ENCODE data around the gene WDR86. TPM values are rescaled to one million over a fixed set of nuclear protein-coding genes. Genes with fewer than 3 reads are reported as not detected.

WDR86 gene
- total and polyA plus RNA-seq, 3 experiments from 2014 or later: 0.55 to 10.4 (median 0.59) TPM

- peak overlapping the region in 4 of 8 donors; percentile 38 to 74 (median 60) for H3K27ac Mint-ChIP-seq
- Histone ChIP-seq H3K4me3 (ENCODE audit: low read length) (no peak overlapping the region), H3K4me1 (ENCODE audit: insufficient read depth, low read length) (peaks cover under 1% of the 10 kb centered on the region), H3K27ac (ENCODE audit: low read depth, low read length) (no peak overlapping the region), H3K27me3 (ENCODE audit: insufficient read depth, low read length, poor library complexity, severe bottlenecking) (no peaks in the 10 kb centered on the region), H3K9me3 (ENCODE audit: low read length) (no peaks in the 10 kb centered on the region), H3K36me3 (ENCODE audit: insufficient read depth, low read length) (peaks cover 38% of the 10 kb centered on the region)
- peaks cover 0 to 4% (median 4%) of the 10 kb centered on the region in 3 donors for H3K4me1 Mint-ChIP-seq
- H3K27me3 Mint-ChIP-seq: no peaks in the 10 kb centered on the region
- CTCF ChIA-PET: interaction anchor here (1.5 to 2.1 kb wide), 2 partner anchors 58 to 73 kb away, joined by 4 to 6 read pairs; no protein-coding TSS in a partner anchor
- no peaks in the 10 kb centered on the region for H3K9me3 Mint-ChIP-seq
- no peak for DNase-seq
- peaks cover 0 to 79% (median 22%) of the 10 kb centered on the region in 3 donors for H3K36me3 Mint-ChIP-seq
- POLR2A ChIA-PET: no interaction called here
- no peak overlapping the region for H3K4me3 Mint-ChIP-seq
Measured at GRCh38 chr7:151375530-151376217, 34.2 kb downstream of the WDR86 start.

- Histone ChIP-seq H3K36me3 (ENCODE audit: insufficient read depth, low read length) (peaks cover 42% of the 10 kb centered on the region), H3K4me3 (ENCODE audit: low read length) (no peak overlapping the region), H3K4me1 (ENCODE audit: insufficient read depth, low read length) (no peaks in the 10 kb centered on the region), H3K9me3 (ENCODE audit: low read length) (no peaks in the 10 kb centered on the region), H3K27me3 (ENCODE audit: insufficient read depth, low read length, poor library complexity, severe bottlenecking) (no peaks in the 10 kb centered on the region), H3K27ac (ENCODE audit: low read depth, low read length) (no peak overlapping the region)
- no peak for DNase-seq
- Mint-ChIP-seq H3K9me3 (no peaks in the 10 kb centered on the region), H3K36me3 (peaks cover 0 to 85% (median 23%) of the 10 kb centered on the region in 3 donors), H3K27ac (peak overlapping the region in 1 of 8 donors; percentile 89), H3K4me3 (no peak overlapping the region), H3K4me1 (peaks cover 0 to 4% (median 4%) of the 10 kb centered on the region in 3 donors), H3K27me3 (no peaks in the 10 kb centered on the region)
- POLR2A ChIA-PET: no interaction called here
- CTCF ChIA-PET: no interaction called here
Measured at GRCh38 chr7:151374726-151375125, 35.1 kb downstream of the WDR86 start.

- Histone ChIP-seq H3K4me3 (ENCODE audit: low read length) (no peak overlapping the region), H3K27me3 (ENCODE audit: insufficient read depth, low read length, poor library complexity, severe bottlenecking) (no peaks in the 10 kb centered on the region), H3K4me1 (ENCODE audit: insufficient read depth, low read length) (no peaks in the 10 kb centered on the region), H3K36me3 (ENCODE audit: insufficient read depth, low read length) (peaks cover 48% of the 10 kb centered on the region), H3K27ac (ENCODE audit: low read depth, low read length) (no peak overlapping the region), H3K9me3 (ENCODE audit: low read length) (no peaks in the 10 kb centered on the region)
- Mint-ChIP-seq H3K4me3 (no peak overlapping the region), H3K27me3 (no peaks in the 10 kb centered on the region), H3K36me3 (peaks cover 0 to 87% (median 25%) of the 10 kb centered on the region in 3 donors), H3K4me1 (peaks cover 0 to 4% (median 2%) of the 10 kb centered on the region in 3 donors), H3K9me3 (no peaks in the 10 kb centered on the region), H3K27ac (peak overlapping the region in 1 of 8 donors; percentile 89)
- no peak for DNase-seq
- ChIA-PET POLR2A (no interaction called here), CTCF (interaction anchor here (1.5 kb wide), 1 partner anchor 74 kb away, joined by 5 read pairs; no protein-coding TSS in a partner anchor)
Measured at GRCh38 chr7:151374139-151374538, 35.7 kb downstream of the WDR86 start.

GRCh38 chr7:151373599-151373998, 36.2 kb downstream of the WDR86 start:
- Mint-ChIP-seq H3K9me3 (no peaks in the 10 kb centered on the region), H3K4me1 (peaks cover 0 to 5% (median 1%) of the 10 kb centered on the region in 3 donors), H3K4me3 (no peak overlapping the region), H3K27me3 (no peaks in the 10 kb centered on the region), H3K36me3 (peaks cover 0 to 85% (median 23%) of the 10 kb centered on the region in 3 donors), H3K27ac (peak overlapping the region in 2 of 8 donors; percentile 21 to 60)
- Histone ChIP-seq H3K9me3 (ENCODE audit: low read length) (no peaks in the 10 kb centered on the region), H3K27me3 (ENCODE audit: insufficient read depth, low read length, poor library complexity, severe bottlenecking) (no peaks in the 10 kb centered on the region), H3K27ac (ENCODE audit: low read depth, low read length) (no peak overlapping the region), H3K4me1 (ENCODE audit: insufficient read depth, low read length) (no peaks in the 10 kb centered on the region), H3K36me3 (ENCODE audit: insufficient read depth, low read length) (peaks cover 48% of the 10 kb centered on the region), H3K4me3 (ENCODE audit: low read length) (no peak overlapping the region)
- POLR2A ChIA-PET: no interaction called here
- no peak for DNase-seq
- CTCF ChIA-PET: interaction anchor here (1.5 kb wide), 1 partner anchor 75 kb away, joined by 5 read pairs; no protein-coding TSS in a partner anchor

GRCh38 chr7:151372612-151373265, 37.1 kb downstream of the WDR86 start:
- H3K36me3 Mint-ChIP-seq: peaks cover 0 to 84% (median 19%) of the 10 kb centered on the region in 3 donors

GRCh38 chr7:151371266-151371665, 38.6 kb downstream of the WDR86 start:
- Mint-ChIP-seq H3K9me3 (no peaks in the 10 kb centered on the region), H3K36me3 (peaks cover 0 to 76% (median 18%) of the 10 kb centered on the region in 3 donors), H3K27me3 (no peaks in the 10 kb centered on the region), H3K4me1 (peaks cover 6 to 18% (median 7%) of the 10 kb centered on the region in 3 donors), H3K27ac (peak overlapping the region in 1 of 8 donors; percentile 66), H3K4me3 (no peak overlapping the region)
- POLR2A ChIA-PET: interaction anchor here (1.0 kb wide), 1 partner anchor 78 kb away, joined by 3 read pairs; no protein-coding TSS in a partner anchor
- Histone ChIP-seq H3K27ac (ENCODE audit: low read depth, low read length) (no peak overlapping the region), H3K36me3 (ENCODE audit: insufficient read depth, low read length) (peaks cover 47% of the 10 kb centered on the region), H3K27me3 (ENCODE audit: insufficient read depth, low read length, poor library complexity, severe bottlenecking) (no peaks in the 10 kb centered on the region), H3K9me3 (ENCODE audit: low read length) (no peaks in the 10 kb centered on the region), H3K4me3 (ENCODE audit: low read length) (no peak overlapping the region), H3K4me1 (ENCODE audit: insufficient read depth, low read length) (peaks cover 9% of the 10 kb centered on the region)
- CTCF ChIA-PET: interaction anchor here (1.5 to 6.8 kb wide), 3 partner anchors 21 to 77 kb away, joined by 3 to 138 read pairs (median 5); no protein-coding TSS in a partner anchor
- DNase-seq: no peak

More at GRCh38 chr7:151372612-151373265, 37.1 kb downstream of the WDR86 start:
- Mint-ChIP-seq H3K4me3 (no peak overlapping the region), H3K27ac (peak overlapping the region in 6 of 8 donors; percentile 18 to 81 (median 53)), H3K9me3 (no peaks in the 10 kb centered on the region), H3K4me1 (peaks cover 6 to 14% (median 7%) of the 10 kb centered on the region in 3 donors), H3K27me3 (no peaks in the 10 kb centered on the region)
- Histone ChIP-seq H3K4me1 (ENCODE audit: insufficient read depth, low read length) (peaks cover 8% of the 10 kb centered on the region), H3K27ac (ENCODE audit: low read depth, low read length) (no peak overlapping the region), H3K36me3 (ENCODE audit: insufficient read depth, low read length) (peaks cover 51% of the 10 kb centered on the region), H3K9me3 (ENCODE audit: low read length) (no peaks in the 10 kb centered on the region), H3K4me3 (ENCODE audit: low read length) (no peak overlapping the region), H3K27me3 (ENCODE audit: insufficient read depth, low read length, poor library complexity, severe bottlenecking) (no peaks in the 10 kb centered on the region)
- DNase-seq: no peak
- ChIA-PET CTCF (interaction anchor here (1.5 kb wide), 2 partner anchors 58 to 76 kb away, joined by 3 to 5 read pairs; no protein-coding TSS in a partner anchor), POLR2A (no interaction called here)

- CTCF ChIA-PET: interaction anchor here (0.6 to 6.8 kb wide), 24 partner anchors 8 to 392 kb away, joined by 3 to 138 read pairs (median 6); partner anchors contain the start of genes CRYGN and WDR86
- Mint-ChIP-seq H3K9me3 (no peaks in the 10 kb centered on the region), H3K27ac (peak overlapping the region in 7 of 8 donors; percentile 56 to 83 (median 78)), H3K4me3 (no peak overlapping the region), H3K27me3 (no peaks in the 10 kb centered on the region), H3K36me3 (peaks cover 4 to 65% (median 15%) of the 10 kb centered on the region in 3 donors), H3K4me1 (peaks cover 10 to 21% (median 14%) of the 10 kb centered on the region in 3 donors)
- POLR2A ChIA-PET: no interaction called here
- Histone ChIP-seq H3K4me1 (ENCODE audit: insufficient read depth, low read length) (peaks cover 9% of the 10 kb centered on the region), H3K27ac (ENCODE audit: low read depth, low read length) (no peak overlapping the region), H3K9me3 (ENCODE audit: low read length) (no peaks in the 10 kb centered on the region), H3K36me3 (ENCODE audit: insufficient read depth, low read length) (peaks cover 26% of the 10 kb centered on the region), H3K27me3 (ENCODE audit: insufficient read depth, low read length, poor library complexity, severe bottlenecking) (no peaks in the 10 kb centered on the region), H3K4me3 (ENCODE audit: low read length) (no peak overlapping the region)
- peak; percentile 62 to 81 (median 72) for DNase-seq
Measured at GRCh38 chr7:151368136-151368571, 41.7 kb downstream of the WDR86 start.
